ENCODE measurements around the gene THSD7B.

DNA sequence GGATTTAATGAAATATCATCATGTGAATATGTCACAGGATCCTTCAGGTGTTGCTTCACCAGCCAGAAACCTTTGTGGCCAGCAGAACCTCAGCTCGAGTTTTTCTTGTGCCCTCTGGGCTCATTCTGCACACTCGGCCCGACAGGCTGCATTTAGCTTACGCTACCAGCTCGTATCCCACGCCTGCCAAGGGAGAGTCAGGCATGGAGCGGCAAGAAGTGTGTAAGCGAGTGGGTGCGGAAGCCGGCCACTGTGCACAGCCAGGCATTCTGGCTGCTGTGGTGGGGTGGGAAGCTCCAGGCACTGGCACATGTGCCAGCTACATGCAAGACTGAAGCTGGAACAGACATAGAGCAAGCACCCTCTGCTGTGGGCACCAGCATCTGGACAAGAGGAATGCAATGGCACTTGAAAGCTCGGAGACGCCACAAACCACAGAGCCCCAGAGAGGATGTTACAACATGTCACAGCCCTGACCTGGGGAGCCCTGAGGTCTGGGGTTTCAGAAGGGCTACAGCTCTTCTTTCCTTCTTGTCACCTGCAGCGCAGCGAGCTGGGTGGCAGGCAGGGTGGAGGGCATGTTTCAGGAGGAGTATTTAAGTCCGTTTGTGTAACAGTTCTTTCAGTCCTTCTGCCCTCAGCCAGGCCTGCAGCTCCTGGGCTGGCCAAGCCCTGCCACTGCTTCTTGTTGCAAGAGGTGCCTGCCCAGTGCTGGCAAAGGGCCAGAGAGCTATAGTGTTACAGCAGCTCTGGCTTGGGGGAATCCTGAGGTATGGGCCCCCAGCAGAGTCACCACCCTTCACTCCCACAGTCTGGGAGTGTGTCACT lies 941.7 kb downstream of the THSD7B start:
- TF ChIP-seq ZNF274 (IDR thresholded peaks at IDR 0.05; ENCODE audit: borderline replicate concordance, extremely low read depth, low read length) (no peak), POLR2AphosphoS5 (IDR thresholded peaks at IDR 0.05; ENCODE audit: low read depth, low read length) (no peak), CREB1 (IDR thresholded peaks at IDR 0.05) (no peak), JUND (IDR thresholded peaks at IDR 0.05; ENCODE audit: low read length) (no peak), GTF2F1 (IDR thresholded peaks at IDR 0.05; ENCODE audit: borderline replicate concordance, low read depth, low read length) (no peak)
- TF ChIP-seq, protein P1, sequence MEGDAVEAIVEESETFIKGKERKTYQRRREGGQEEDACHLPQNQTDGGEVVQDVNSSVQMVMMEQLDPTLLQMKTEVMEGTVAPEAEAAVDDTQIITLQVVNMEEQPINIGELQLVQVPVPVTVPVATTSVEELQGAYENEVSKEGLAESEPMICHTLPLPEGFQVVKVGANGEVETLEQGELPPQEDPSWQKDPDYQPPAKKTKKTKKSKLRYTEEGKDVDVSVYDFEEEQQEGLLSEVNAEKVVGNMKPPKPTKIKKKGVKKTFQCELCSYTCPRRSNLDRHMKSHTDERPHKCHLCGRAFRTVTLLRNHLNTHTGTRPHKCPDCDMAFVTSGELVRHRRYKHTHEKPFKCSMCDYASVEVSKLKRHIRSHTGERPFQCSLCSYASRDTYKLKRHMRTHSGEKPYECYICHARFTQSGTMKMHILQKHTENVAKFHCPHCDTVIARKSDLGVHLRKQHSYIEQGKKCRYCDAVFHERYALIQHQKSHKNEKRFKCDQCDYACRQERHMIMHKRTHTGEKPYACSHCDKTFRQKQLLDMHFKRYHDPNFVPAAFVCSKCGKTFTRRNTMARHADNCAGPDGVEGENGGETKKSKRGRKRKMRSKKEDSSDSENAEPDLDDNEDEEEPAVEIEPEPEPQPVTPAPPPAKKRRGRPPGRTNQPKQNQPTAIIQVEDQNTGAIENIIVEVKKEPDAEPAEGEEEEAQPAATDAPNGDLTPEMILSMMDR (IDR thresholded peaks at IDR 0.05; ENCODE audit: control extremely low read depth in 1 of 3, insufficient read depth in 1 of 3, low read depth in 1 of 3, low read length in 3 of 3): no peak
